ENCODE data around the gene OXLD1. TPM values are rescaled to one million over a fixed set of nuclear protein-coding genes. Genes with fewer than 3 reads are reported as not detected.
"Not testable (repeated sequence)": the region's sequence is repeated elsewhere in the genome, so short reads cannot be mapped to it uniquely, and the experiment has no call there.

The OXLD1 gene
- total RNA-seq, 1 experiment from 2014 or later, result 78.7 TPM

DNA sequence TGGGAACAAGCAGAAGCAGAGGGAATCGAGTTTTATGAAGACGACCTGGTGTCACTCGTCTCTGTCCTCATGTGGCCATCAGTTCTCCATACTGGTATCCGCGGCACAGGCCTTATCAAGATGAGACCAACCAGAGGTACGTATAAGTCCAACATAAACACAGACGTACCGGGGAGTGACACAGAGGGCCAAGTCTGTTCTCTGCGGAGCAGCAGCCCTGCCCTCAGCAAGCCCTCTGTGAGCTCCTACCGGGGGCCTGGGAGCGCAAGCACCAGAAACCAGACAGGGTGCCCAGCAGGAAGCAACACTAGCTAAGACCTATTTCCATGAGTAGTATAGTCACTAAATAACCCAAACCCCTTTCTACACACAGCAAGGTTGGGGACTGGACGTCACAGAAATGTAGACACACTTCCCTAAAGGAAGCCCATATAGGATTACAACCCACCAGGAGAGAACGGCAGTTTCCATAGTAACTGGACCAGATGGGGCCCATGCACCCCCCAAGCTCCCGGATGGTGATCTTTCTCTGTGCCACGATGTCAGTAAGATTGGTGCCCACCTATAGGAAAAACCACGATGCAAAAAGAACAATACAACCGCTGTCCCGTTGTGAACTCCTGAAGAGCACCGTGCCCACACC, 16.3 kb upstream of the OXLD1 start:
- H4K20me1 ChIP-seq (ENCODE audit: insufficient read depth, low read depth, low read length), result peaks cover 28% of the 10 kb centered on the region
- no peaks in the 10 kb centered on the region for H3K27me3 ChIP-seq (ENCODE audit: low read length)
- H3K9me3 ChIP-seq (ENCODE audit: low read length), result no peaks in the 10 kb centered on the region
- peak overlapping the region; percentile 96 for H3K9ac ChIP-seq (ENCODE audit: low read length)
- peak overlapping the region; percentile 55; the same call in 1 of the 2 replicates for H2AFZ ChIP-seq (ENCODE audit: low read length)
- no peak for DNase-seq
- H3K4me3 ChIP-seq (ENCODE audit: low read length), result peak overlapping the region; percentile 74
- H3K79me2 ChIP-seq (ENCODE audit: low read length), result peaks cover 57% of the 10 kb centered on the region
- peak overlapping the region; percentile 76 for H3K4me2 ChIP-seq (ENCODE audit: low read depth, low read length, poor library complexity, severe bottlenecking)
- H3K4me1 ChIP-seq (ENCODE audit: low read length), result peaks cover 23% of the 10 kb centered on the region
- no peaks in the 10 kb centered on the region for H3K9me2 ChIP-seq (replicated peaks; ENCODE audit: insufficient read depth, low read length)
- H3K27ac ChIP-seq (ENCODE audit: low read length), result peak overlapping the region; percentile 45; the same call in 1 of the 2 replicates
- peaks cover 12% of the 10 kb centered on the region; the same call in 1 of the 2 replicates for H3K36me3 ChIP-seq (ENCODE audit: insufficient read depth, low read length)

- DNase-seq, result no peak
- Histone ChIP-seq H3K27me3 (ENCODE audit: low read length) (no peaks in the 10 kb centered on the region), H3K36me3 (ENCODE audit: insufficient read depth, low read length) (peaks cover 12% of the 10 kb centered on the region; the same call in 1 of the 2 replicates), H3K4me2 (ENCODE audit: low read depth, low read length, poor library complexity, severe bottlenecking) (no peak overlapping the region), H3K79me2 (ENCODE audit: low read length) (peaks cover 48% of the 10 kb centered on the region), H3K4me1 (ENCODE audit: low read length) (peaks cover 23% of the 10 kb centered on the region), H2AFZ (ENCODE audit: low read length) (no peak overlapping the region), H3K9me2 (replicated peaks; ENCODE audit: insufficient read depth, low read length) (no peaks in the 10 kb centered on the region), H3K9ac (ENCODE audit: low read length) (no peak overlapping the region), H3K9me3 (ENCODE audit: low read length) (no peaks in the 10 kb centered on the region), H4K20me1 (ENCODE audit: insufficient read depth, low read depth, low read length) (peaks cover 28% of the 10 kb centered on the region), H3K27ac (ENCODE audit: low read length) (no peak overlapping the region), H3K4me3 (ENCODE audit: low read length) (no peak overlapping the region)
Observed at GRCh38 chr17:81681672-81682071, 15.3 kb upstream of the OXLD1 start.

DNA sequence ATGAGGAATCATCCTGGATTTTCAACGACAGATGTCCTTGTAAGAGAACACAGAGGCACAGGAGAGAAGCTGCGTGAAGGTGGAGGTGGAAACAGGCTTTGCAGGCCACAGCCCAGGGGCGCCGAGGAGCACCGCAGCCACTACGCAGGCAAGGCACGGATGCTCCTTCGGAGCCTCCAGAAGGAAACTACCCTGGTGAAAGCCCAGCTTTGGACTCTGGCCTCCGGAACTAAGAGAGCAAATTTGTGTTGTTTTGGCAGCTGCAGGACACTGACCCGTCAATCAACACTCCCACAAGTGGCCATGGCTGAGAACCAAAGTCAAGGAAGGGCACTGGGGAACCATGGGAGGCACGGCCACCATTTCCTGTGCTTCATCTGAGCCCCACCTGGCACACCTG, 13.7 kb upstream of the OXLD1 start:
- no peak for DNase-seq
- H3K9me2 ChIP-seq (replicated peaks; ENCODE audit: insufficient read depth, low read length), result no peaks in the 10 kb centered on the region
- H3K4me1 ChIP-seq (ENCODE audit: low read length), result peaks cover 15% of the 10 kb centered on the region
- H3K4me3 ChIP-seq (ENCODE audit: low read length), result no peak overlapping the region
- H3K27me3 ChIP-seq (ENCODE audit: low read length), result no peaks in the 10 kb centered on the region
- no peaks in the 10 kb centered on the region for H3K9me3 ChIP-seq (ENCODE audit: low read length)
- no peak overlapping the region for H3K27ac ChIP-seq (ENCODE audit: low read length)
- H3K36me3 ChIP-seq (ENCODE audit: insufficient read depth, low read length), result no peaks in the 10 kb centered on the region
- peaks cover 16% of the 10 kb centered on the region for H4K20me1 ChIP-seq (ENCODE audit: insufficient read depth, low read depth, low read length)
- H2AFZ ChIP-seq (ENCODE audit: low read length), result no peak overlapping the region
- peaks cover 34% of the 10 kb centered on the region for H3K79me2 ChIP-seq (ENCODE audit: low read length)
- H3K4me2 ChIP-seq (ENCODE audit: low read depth, low read length, poor library complexity, severe bottlenecking), result no peak overlapping the region
- H3K9ac ChIP-seq (ENCODE audit: low read length), result no peak overlapping the region

- H3K4me1 ChIP-seq (ENCODE audit: low read length), result no peaks in the 10 kb centered on the region; the same call in 1 of the 2 replicates
- no peak overlapping the region for H3K9ac ChIP-seq (ENCODE audit: low read length)
- no peak overlapping the region for H3K27ac ChIP-seq (ENCODE audit: low read length)
- H3K27me3 ChIP-seq (ENCODE audit: low read length), result no peaks in the 10 kb centered on the region
- no peaks in the 10 kb centered on the region for H3K9me2 ChIP-seq (replicated peaks; ENCODE audit: insufficient read depth, low read length)
- H3K36me3 ChIP-seq (ENCODE audit: insufficient read depth, low read length), result 0 out of 2 replicates have a peak, but pooled peaks cover 3% of the 10 kb centered on the region
- no peak overlapping the region for H3K4me3 ChIP-seq (ENCODE audit: low read length)
- no peak overlapping the region for H3K4me2 ChIP-seq (ENCODE audit: low read depth, low read length, poor library complexity, severe bottlenecking)
- no peaks in the 10 kb centered on the region for H4K20me1 ChIP-seq (ENCODE audit: insufficient read depth, low read depth, low read length)
- no peak overlapping the region for H2AFZ ChIP-seq (ENCODE audit: low read length)
- H3K79me2 ChIP-seq (ENCODE audit: low read length), result peaks cover 4% of the 10 kb centered on the region
- no peaks in the 10 kb centered on the region for H3K9me3 ChIP-seq (ENCODE audit: low read length)
- DNase-seq, result no peak
Observed at GRCh38 chr17:81676906-81677305, 10.5 kb upstream of the OXLD1 start.

GRCh38 chr17:81675515-81676221, 9.3 kb upstream of the OXLD1 start:
- not testable (repeated sequence) for H4K20me1 ChIP-seq (ENCODE audit: insufficient read depth, low read depth, low read length); H3K4me1 ChIP-seq (ENCODE audit: low read length); H3K27ac ChIP-seq (ENCODE audit: low read length); H3K36me3 ChIP-seq (ENCODE audit: insufficient read depth, low read length); H3K4me3 ChIP-seq (ENCODE audit: low read length); H3K9ac ChIP-seq (ENCODE audit: low read length); H3K27me3 ChIP-seq (ENCODE audit: low read length); H3K9me3 ChIP-seq (ENCODE audit: low read length); H3K4me2 ChIP-seq (ENCODE audit: low read depth, low read length, poor library complexity, severe bottlenecking); H3K9me2 ChIP-seq (replicated peaks; ENCODE audit: insufficient read depth, low read length); H2AFZ ChIP-seq (ENCODE audit: low read length); H3K79me2 ChIP-seq (ENCODE audit: low read length)
- DNase-seq, result peak; percentile 69

- no peaks in the 10 kb centered on the region for H3K27me3 ChIP-seq (ENCODE audit: low read length)
- no peak overlapping the region for H3K9ac ChIP-seq (ENCODE audit: low read length)
- no peak overlapping the region for H2AFZ ChIP-seq (ENCODE audit: low read length)
- DNase-seq, result no peak
- H3K9me2 ChIP-seq (replicated peaks; ENCODE audit: insufficient read depth, low read length), result no peaks in the 10 kb centered on the region
- no peaks in the 10 kb centered on the region for H4K20me1 ChIP-seq (ENCODE audit: insufficient read depth, low read depth, low read length)
- no peak overlapping the region for H3K4me3 ChIP-seq (ENCODE audit: low read length)
- H3K27ac ChIP-seq (ENCODE audit: low read length), result no peak overlapping the region
- H3K79me2 ChIP-seq (ENCODE audit: low read length), result peaks cover 4% of the 10 kb centered on the region; the same call in 1 of the 2 replicates
- H3K4me2 ChIP-seq (ENCODE audit: low read depth, low read length, poor library complexity, severe bottlenecking), result no peak overlapping the region
- no peaks in the 10 kb centered on the region for H3K9me3 ChIP-seq (ENCODE audit: low read length)
- no peaks in the 10 kb centered on the region for H3K4me1 ChIP-seq (ENCODE audit: low read length)
- peaks cover 20% of the 10 kb centered on the region for H3K36me3 ChIP-seq (ENCODE audit: insufficient read depth, low read length)
Observed at GRCh38 chr17:81673561-81674258, 7.3 kb upstream of the OXLD1 start.

- H3K79me2 ChIP-seq (ENCODE audit: low read length), result peaks cover 12% of the 10 kb centered on the region
- peaks cover 27% of the 10 kb centered on the region for H3K36me3 ChIP-seq (ENCODE audit: insufficient read depth, low read length)
- no peak overlapping the region for H2AFZ ChIP-seq (ENCODE audit: low read length)
- H3K9me3 ChIP-seq (ENCODE audit: low read length), result no peaks in the 10 kb centered on the region
- H3K4me2 ChIP-seq (ENCODE audit: low read depth, low read length, poor library complexity, severe bottlenecking), result no peak overlapping the region
- peaks cover 6% of the 10 kb centered on the region for H3K4me1 ChIP-seq (ENCODE audit: low read length)
- H3K4me3 ChIP-seq (ENCODE audit: low read length), result no peak overlapping the region
- H3K27me3 ChIP-seq (ENCODE audit: low read length), result no peaks in the 10 kb centered on the region
- no peaks in the 10 kb centered on the region for H4K20me1 ChIP-seq (ENCODE audit: insufficient read depth, low read depth, low read length)
- DNase-seq, result no peak
- no peak overlapping the region for H3K27ac ChIP-seq (ENCODE audit: low read length)
- no peak overlapping the region for H3K9ac ChIP-seq (ENCODE audit: low read length)
- no peaks in the 10 kb centered on the region for H3K9me2 ChIP-seq (replicated peaks; ENCODE audit: insufficient read depth, low read length)
Observed at GRCh38 chr17:81672954-81673353, 6.5 kb upstream of the OXLD1 start.

GRCh38 chr17:81672504-81672903, 6.1 kb upstream of the OXLD1 start:
- no peaks in the 10 kb centered on the region for H3K9me2 ChIP-seq (replicated peaks; ENCODE audit: insufficient read depth, low read length)
- H3K27ac ChIP-seq (ENCODE audit: low read length), result no peak overlapping the region
- H3K36me3 ChIP-seq (ENCODE audit: insufficient read depth, low read length), result peaks cover 30% of the 10 kb centered on the region
- H3K9me3 ChIP-seq (ENCODE audit: low read length), result no peaks in the 10 kb centered on the region
- H3K79me2 ChIP-seq (ENCODE audit: low read length), result peaks cover 16% of the 10 kb centered on the region
- no peak overlapping the region for H3K9ac ChIP-seq (ENCODE audit: low read length)
- no peak overlapping the region for H2AFZ ChIP-seq (ENCODE audit: low read length)
- no peak overlapping the region for H3K4me3 ChIP-seq (ENCODE audit: low read length)
- DNase-seq, result no peak
- no peaks in the 10 kb centered on the region for H3K27me3 ChIP-seq (ENCODE audit: low read length)
- H3K4me1 ChIP-seq (ENCODE audit: low read length), result peaks cover 10% of the 10 kb centered on the region
- no peak overlapping the region for H3K4me2 ChIP-seq (ENCODE audit: low read depth, low read length, poor library complexity, severe bottlenecking)
- H4K20me1 ChIP-seq (ENCODE audit: insufficient read depth, low read depth, low read length), result no peaks in the 10 kb centered on the region

Measured in Karpas-422 (cell line).